ENCODE measurements around the gene ASH1L.
A peak's percentile ranks its signal among the peaks of the same experiment; 100 is the strongest.
"Not testable (repeated sequence)": the region's sequence is repeated elsewhere in the genome, so short reads cannot be mapped to it uniquely, and the experiment has no call there.

ASH1L gene

GRCh38 chr1:155454096-155454495 is 108.5 kb downstream of the ASH1L start:
- DNase-seq (ENCODE audit: insufficient read length, low spot score) (no peak), FAIRE-seq (no peak)
- TF ChIP-seq POLR2A (IDR thresholded peaks at IDR 0.05; ENCODE audit: low read depth, low read length) (no peak), PAX5 (IDR thresholded peaks at IDR 0.05; ENCODE audit: insufficient read depth, low read length, severe bottlenecking) (no peak), TAF1 (IDR thresholded peaks at IDR 0.05; ENCODE audit: low read depth, low read length) (no peak), SPI1 (IDR thresholded peaks at IDR 0.05; ENCODE audit: low read depth, low read length) (no peak), POU2F2 (IDR thresholded peaks at IDR 0.05; ENCODE audit: low read depth, low read length) (no peak), POLR2AphosphoS5 (IDR thresholded peaks at IDR 0.05; ENCODE audit: low read depth, low read length) (no peak)

- DNase-seq (ENCODE audit: insufficient read length, low spot score) (no peak), FAIRE-seq (no peak)
- TF ChIP-seq SPI1 (IDR thresholded peaks at IDR 0.05; ENCODE audit: low read depth, low read length) (no peak), POLR2A (IDR thresholded peaks at IDR 0.05; ENCODE audit: low read depth, low read length) (no peak), PAX5 (IDR thresholded peaks at IDR 0.05; ENCODE audit: insufficient read depth, low read length, severe bottlenecking) (no peak), POLR2AphosphoS5 (IDR thresholded peaks at IDR 0.05; ENCODE audit: low read depth, low read length) (no peak), POU2F2 (IDR thresholded peaks at IDR 0.05; ENCODE audit: low read depth, low read length) (no peak), TAF1 (IDR thresholded peaks at IDR 0.05; ENCODE audit: low read depth, low read length) (no peak)
Measured at GRCh38 chr1:155453141-155453540, 109.5 kb downstream of the ASH1L start.

- FAIRE-seq (no peak), DNase-seq (ENCODE audit: insufficient read length, low spot score) (no peak)
- TF ChIP-seq POLR2AphosphoS5 (IDR thresholded peaks at IDR 0.05; ENCODE audit: low read depth, low read length), result no peak
- no peak for TF ChIP-seq SPI1 (IDR thresholded peaks at IDR 0.05; ENCODE audit: low read depth, low read length)
- TF ChIP-seq TAF1 (IDR thresholded peaks at IDR 0.05; ENCODE audit: low read depth, low read length), result no peak
- no peak for TF ChIP-seq POU2F2 (IDR thresholded peaks at IDR 0.05; ENCODE audit: low read depth, low read length)
- TF ChIP-seq PAX5 (IDR thresholded peaks at IDR 0.05; ENCODE audit: insufficient read depth, low read length, severe bottlenecking), result no peak
- TF ChIP-seq POLR2A (IDR thresholded peaks at IDR 0.05; ENCODE audit: low read depth, low read length), result no peak
Measured at GRCh38 chr1:155451199-155451598, 111.4 kb downstream of the ASH1L start.

GRCh38 chr1:155442431-155442830 is 120.2 kb downstream of the ASH1L start:
- FAIRE-seq; DNase-seq (ENCODE audit: insufficient read length, low spot score): not testable (repeated sequence)

GRCh38 chr1:155437405-155437804 is 125.2 kb downstream of the ASH1L start:
- DNase-seq (ENCODE audit: insufficient read length, low spot score) (no peak), FAIRE-seq (no peak)
- TF ChIP-seq PAX5 (IDR thresholded peaks at IDR 0.05; ENCODE audit: insufficient read depth, low read length, severe bottlenecking) (no peak), POU2F2 (IDR thresholded peaks at IDR 0.05; ENCODE audit: low read depth, low read length) (no peak), TAF1 (IDR thresholded peaks at IDR 0.05; ENCODE audit: low read depth, low read length) (no peak), POLR2AphosphoS5 (IDR thresholded peaks at IDR 0.05; ENCODE audit: low read depth, low read length) (no peak), SPI1 (IDR thresholded peaks at IDR 0.05; ENCODE audit: low read depth, low read length) (no peak)

GRCh38 chr1:155433831-155434389 is 128.7 kb downstream of the ASH1L start:
- not testable (repeated sequence) for DNase-seq (ENCODE audit: insufficient read length, low spot score); FAIRE-seq

GRCh38 chr1:155433128-155433830 is 129.3 kb downstream of the ASH1L start:
- not testable (repeated sequence) for FAIRE-seq; DNase-seq (ENCODE audit: insufficient read length, low spot score)

GRCh38 chr1:155424091-155424490 is 138.5 kb downstream of the ASH1L start:
- DNase-seq (ENCODE audit: insufficient read length, low spot score) (no peak), FAIRE-seq (no peak)

GRCh38 chr1:155420788-155421187 is 141.8 kb downstream of the ASH1L start:
- peak; percentile 5 for FAIRE-seq
- no peak for TF ChIP-seq SPI1 (IDR thresholded peaks at IDR 0.05; ENCODE audit: low read depth, low read length)
- TF ChIP-seq TAF1 (IDR thresholded peaks at IDR 0.05; ENCODE audit: low read depth, low read length), result no peak
- no peak for TF ChIP-seq POU2F2 (IDR thresholded peaks at IDR 0.05; ENCODE audit: low read depth, low read length)
- TF ChIP-seq PAX5 (IDR thresholded peaks at IDR 0.05; ENCODE audit: insufficient read depth, low read length, severe bottlenecking), result no peak
- DNase-seq (ENCODE audit: insufficient read length, low spot score), result no peak

More at GRCh38 chr1:155424091-155424490, 138.5 kb downstream of the ASH1L start:
- TF ChIP-seq POLR2AphosphoS5 (IDR thresholded peaks at IDR 0.05; ENCODE audit: low read depth, low read length) (no peak), PAX5 (IDR thresholded peaks at IDR 0.05; ENCODE audit: insufficient read depth, low read length, severe bottlenecking) (no peak), POLR2A (IDR thresholded peaks at IDR 0.05; ENCODE audit: low read depth, low read length) (no peak), SPI1 (IDR thresholded peaks at IDR 0.05; ENCODE audit: low read depth, low read length) (no peak), TAF1 (IDR thresholded peaks at IDR 0.05; ENCODE audit: low read depth, low read length) (no peak), POU2F2 (IDR thresholded peaks at IDR 0.05; ENCODE audit: low read depth, low read length) (no peak)

- not testable (repeated sequence) for FAIRE-seq; DNase-seq (ENCODE audit: insufficient read length, low spot score)
Measured at GRCh38 chr1:155411840-155412239, 150.8 kb downstream of the ASH1L start.

- FAIRE-seq (peak; percentile 84), DNase-seq (ENCODE audit: insufficient read length, low spot score) (no peak)
- TF ChIP-seq POLR2A (IDR thresholded peaks at IDR 0.05; ENCODE audit: low read depth, low read length) (no peak), POU2F2 (IDR thresholded peaks at IDR 0.05; ENCODE audit: low read depth, low read length) (no peak), TAF1 (IDR thresholded peaks at IDR 0.05; ENCODE audit: low read depth, low read length) (no peak), SPI1 (IDR thresholded peaks at IDR 0.05; ENCODE audit: low read depth, low read length) (no peak), POLR2AphosphoS5 (IDR thresholded peaks at IDR 0.05; ENCODE audit: low read depth, low read length) (no peak), PAX5 (IDR thresholded peaks at IDR 0.05; ENCODE audit: insufficient read depth, low read length, severe bottlenecking) (no peak)
Measured at GRCh38 chr1:155410931-155411330, 151.7 kb downstream of the ASH1L start.

All from GM12891 (cell line).